Stimulated activated CD4-positive, alpha-beta T cell treated with anti-CD3 and anti-CD28 coated beads, TNF-alpha, amount 100 ng/mL, for 24 hours (primary cell): ENCODE results near the gene TNFRSF25.
A peak's percentile ranks its signal among the peaks of the same experiment; 100 is the strongest.
"Not testable (repeated sequence)": the region's sequence is repeated elsewhere in the genome, so short reads cannot be mapped to it uniquely, and the experiment has no call there.

Experiments
- DNase-seq, 3 experiments: peaks; one replicate each; pipeline ENCODE4 v3.0.0-alpha.2; 2020; ENCODE audit warnings: low read depth in 3 of 3

TNFRSF25 gene

GRCh38 chr1:6470132-6471085 is 4.4 kb upstream of the TNFRSF25 start:
- DNase-seq: no peak

DNA sequence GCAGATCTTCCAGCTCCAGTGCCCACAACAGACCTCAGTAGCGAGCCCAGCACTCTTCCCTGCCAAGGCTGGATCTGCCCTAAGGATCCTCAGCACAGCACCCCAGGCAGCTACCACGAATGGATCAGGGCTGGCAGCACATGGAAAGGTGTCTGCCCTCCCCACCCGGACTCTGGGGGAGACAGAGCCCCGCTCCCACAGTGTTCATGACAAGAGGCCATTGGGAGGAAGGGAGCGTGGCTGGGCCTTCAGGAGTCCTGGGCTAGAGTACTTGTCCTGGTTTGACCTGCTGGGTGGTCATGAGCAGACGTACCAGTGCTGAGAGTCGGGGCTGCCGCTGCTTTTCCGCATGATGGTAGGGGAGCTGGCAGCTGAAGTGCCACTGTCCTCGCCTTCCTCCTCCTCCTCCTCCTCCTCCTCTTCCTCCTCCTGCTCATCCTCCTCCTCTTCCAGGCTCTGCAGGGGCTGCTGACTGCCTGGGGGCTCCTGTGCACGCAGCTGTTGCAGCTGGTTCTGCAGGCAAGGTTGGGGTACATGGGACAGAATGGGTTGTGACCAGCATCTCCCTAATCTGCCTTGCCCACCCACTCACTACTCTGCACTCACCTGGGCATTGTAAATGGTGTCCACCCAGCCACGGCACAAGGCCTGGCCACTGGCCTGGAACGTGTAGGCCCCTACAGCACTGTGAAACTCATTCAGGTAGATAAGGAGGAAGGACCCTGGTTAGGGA is 2.9 kb upstream of the TNFRSF25 start:
- DNase-seq: no peak

- DNase-seq: no peak
Measured at GRCh38 chr1:6467744-6468688, 2.0 kb upstream of the TNFRSF25 start.

DNA sequence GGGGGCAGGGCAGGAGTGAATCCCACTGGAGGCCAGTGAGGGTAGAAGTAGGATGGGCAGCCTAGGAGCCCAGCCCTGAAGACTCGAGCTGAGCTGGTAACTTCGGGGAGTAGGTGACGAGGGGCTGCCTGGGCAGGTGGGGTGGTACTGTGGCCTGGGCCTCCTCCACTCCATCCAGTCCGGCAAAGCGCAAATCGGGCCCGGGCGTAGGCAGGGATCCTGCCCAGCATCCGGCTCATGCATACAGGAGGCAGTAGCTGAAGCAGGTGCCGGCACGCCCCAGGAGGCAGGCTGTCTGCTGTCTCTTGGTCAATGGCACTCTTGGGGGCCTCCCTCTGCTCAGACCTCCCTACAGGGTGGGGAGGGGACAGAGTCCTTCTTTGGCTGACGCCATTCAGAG is 1.3 kb upstream of the TNFRSF25 start:
- DNase-seq: no peak

DNA sequence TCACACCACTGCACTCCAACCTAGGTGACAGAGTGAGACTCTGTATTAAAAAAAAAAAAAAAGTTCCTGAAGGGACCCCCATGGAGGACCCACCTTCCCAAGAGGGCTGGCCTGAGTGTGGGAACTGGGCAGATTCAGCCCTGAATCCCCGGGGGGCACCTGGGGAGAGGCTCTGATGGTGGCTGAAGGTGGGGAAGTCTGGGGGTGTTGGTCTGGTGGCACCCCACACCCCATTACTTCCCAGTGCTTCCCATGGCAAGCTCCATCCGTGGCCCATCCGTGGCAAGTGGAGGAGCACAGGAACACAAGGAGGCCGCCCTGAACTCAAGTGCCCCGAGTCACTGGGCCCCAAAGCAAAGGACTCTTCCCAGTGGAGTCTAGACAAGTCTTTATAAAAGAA is 778 bp upstream of the TNFRSF25 start:
- no peak for DNase-seq

GRCh38 chr1:6465461-6466005 is 440 bp downstream of the TNFRSF25 start:
- DNase-seq: peak in 1 of 3 experiments; percentile 48

- no peak for DNase-seq
Measured at GRCh38 chr1:6464915-6465314, 1.1 kb downstream of the TNFRSF25 start.

GRCh38 chr1:6464514-6464836 is 1.5 kb downstream of the TNFRSF25 start:
- DNase-seq: peak in 1 of 3 experiments; percentile 59

DNA sequence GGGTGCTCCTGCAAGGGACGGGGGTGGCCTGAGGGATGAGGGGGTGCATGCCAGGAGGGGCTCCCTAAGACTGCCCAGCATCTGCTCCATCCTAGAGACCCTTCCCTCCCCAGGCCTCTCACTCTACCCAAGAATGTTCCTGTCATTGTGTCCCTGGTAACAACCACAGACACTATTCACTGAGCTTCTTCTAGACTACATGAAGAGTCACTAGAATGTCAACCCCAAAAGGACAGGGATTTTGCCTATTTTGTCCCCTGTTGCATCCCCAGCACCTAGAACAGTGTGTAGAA is 2.9 kb downstream of the TNFRSF25 start:
- DNase-seq: no peak

GRCh38 chr1:6462412-6463119 is 3.4 kb downstream of the TNFRSF25 start:
- DNase-seq: no peak

- DNase-seq: no peak
Measured at GRCh38 chr1:6461538-6462411, 4.2 kb downstream of the TNFRSF25 start.

- DNase-seq: no peak
Measured at GRCh38 chr1:6461051-6461530, 4.9 kb downstream of the TNFRSF25 start.

DNA sequence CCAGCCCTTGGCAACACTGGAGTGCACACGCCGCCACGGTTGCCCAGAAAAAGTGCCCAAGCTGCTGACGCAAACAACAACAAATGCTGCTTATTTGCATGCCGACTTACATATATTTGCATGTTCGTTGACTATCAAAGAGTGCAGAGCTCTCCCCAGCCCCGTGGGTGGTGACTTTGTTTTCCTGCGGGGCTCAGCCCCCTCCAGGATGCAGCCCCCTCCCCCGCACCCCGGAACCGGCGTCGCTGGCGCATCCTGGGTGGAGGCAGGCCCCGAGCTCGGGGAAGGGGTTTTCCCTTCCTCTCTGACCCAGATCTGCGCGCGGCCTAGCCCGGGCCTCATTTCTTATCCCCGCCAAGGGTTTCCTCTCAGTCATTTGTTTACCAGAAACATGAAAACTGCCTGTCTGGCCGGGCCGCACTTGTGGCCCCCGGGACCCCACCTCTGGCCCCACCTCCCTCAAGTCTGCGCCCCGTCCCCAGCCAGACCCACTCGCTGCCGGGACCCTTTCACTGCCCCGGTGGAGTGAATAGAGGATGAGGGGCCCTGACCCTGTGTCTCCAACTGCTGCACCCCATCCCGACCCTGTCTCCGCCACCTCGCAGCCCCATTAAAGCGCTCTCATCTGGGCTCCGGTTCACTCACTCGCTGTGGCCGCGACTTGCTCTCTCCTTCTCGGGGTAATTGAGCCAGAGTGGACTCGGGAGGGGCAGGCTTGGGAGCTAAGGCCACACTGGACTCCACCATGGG is 5.5 kb downstream of the TNFRSF25 start:
- DNase-seq: peak; percentile 70 to 84 (median 70)

- DNase-seq: no peak
Measured at GRCh38 chr1:6459850-6460265, 6.1 kb downstream of the TNFRSF25 start.

- no peak for DNase-seq
Measured at GRCh38 chr1:6456800-6457466, 9.0 kb downstream of the TNFRSF25 start.

DNA sequence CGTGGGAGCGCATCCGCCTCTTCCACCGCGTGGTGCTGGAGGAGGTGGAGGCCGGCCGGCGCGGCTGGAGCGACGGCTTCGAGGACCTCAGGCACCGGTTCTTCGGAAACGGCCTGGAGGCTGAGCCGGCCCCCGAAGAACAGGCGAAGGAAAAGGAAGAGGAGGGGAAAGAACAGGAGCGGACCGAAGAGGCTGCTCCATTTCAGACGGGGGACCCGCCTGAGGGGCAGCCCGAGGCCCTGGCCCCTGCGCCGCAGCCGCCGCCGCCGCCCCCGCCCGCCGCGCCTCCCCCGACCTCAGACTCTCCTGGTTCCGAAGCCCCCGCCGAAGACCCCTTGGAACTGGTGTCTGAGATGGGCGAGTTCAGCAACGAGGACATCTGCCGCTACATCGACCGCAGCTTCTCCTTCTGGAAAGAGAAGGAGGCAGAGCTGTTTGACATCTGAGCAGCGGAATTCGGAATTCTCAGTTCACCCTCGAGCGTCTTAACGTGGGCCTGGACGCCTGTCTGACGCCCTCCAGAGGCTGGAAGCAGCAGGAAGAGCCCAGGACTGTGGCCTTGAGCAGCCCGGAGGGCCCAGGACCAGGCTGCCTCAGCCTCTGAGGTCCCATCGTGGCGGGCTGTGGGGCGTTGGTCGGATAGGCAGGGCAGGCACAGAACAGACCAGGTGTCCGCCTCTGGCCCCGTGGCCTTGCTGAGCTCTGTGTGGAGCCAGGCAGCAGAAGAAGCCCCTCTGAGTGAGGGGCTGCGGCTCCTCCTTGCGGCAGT is 10.0 kb downstream of the TNFRSF25 start:
- DNase-seq: not testable (repeated sequence)

- DNase-seq: no peak
Measured at GRCh38 chr1:6454856-6455751, 10.9 kb downstream of the TNFRSF25 start.
